Uterus (tissue), 2 donors: ENCODE results near the gene ATAD3C.
"Not testable (repeated sequence)": the region's sequence is repeated elsewhere in the genome, so short reads cannot be mapped to it uniquely, and the experiment has no call there.

Source experiments
- POLR2A ChIP-seq, 2 donors: fragments of 450-650 bp; IDR thresholded peaks; one replicate each; pipeline ENCODE4 v1.6.1; 2016; ENCODE audit warnings: antibody characterized with exemption in 2 of 2, mild to moderate bottlenecking in 1 of 2, moderate library complexity in 1 of 2
- TF ChIP-seq, protein P1 (sequence below), 4 experiments: fragments of 200-600 bp in 2 of 4; fragments of 450-650 bp in 2 of 4; sonication (generic) in 2 of 4; IDR thresholded peaks; one replicate each; pipeline ENCODE4 v1.5.1; 2016 to 2019; ENCODE audit warnings: antibody characterized with exemption in 4 of 4, mild to moderate bottlenecking in 2 of 4, moderate library complexity in 1 of 4

DNA sequence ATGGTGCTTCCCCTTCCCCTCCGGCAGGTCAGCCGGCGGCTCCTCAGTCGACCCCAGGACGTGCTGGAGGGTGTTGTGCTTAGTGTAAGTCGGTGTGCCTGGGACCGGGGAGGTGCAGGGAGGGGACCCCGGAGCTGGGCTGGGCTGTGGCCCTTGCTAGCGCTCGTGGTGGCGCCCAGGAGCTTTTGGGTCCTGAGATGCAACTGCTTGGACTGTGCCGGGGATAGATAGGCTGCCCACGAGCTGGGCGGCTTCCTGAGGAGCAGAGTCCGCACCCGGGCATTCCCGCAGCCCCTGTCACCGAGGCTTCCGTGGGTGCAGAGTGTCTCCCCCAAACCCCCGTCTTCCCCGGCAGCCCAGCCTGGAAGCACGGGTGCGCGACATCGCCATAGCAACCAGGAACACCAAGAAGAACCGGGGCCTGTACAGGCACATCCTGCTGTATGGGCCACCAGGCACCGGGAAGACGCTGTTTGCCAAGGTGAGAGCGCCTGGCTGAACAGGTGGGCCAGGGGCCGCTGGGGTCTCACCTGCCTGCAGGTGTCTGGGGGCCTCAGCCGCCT, 36.3 kb downstream of the ATAD3C start:
- TF ChIP-seq, protein P1, sequence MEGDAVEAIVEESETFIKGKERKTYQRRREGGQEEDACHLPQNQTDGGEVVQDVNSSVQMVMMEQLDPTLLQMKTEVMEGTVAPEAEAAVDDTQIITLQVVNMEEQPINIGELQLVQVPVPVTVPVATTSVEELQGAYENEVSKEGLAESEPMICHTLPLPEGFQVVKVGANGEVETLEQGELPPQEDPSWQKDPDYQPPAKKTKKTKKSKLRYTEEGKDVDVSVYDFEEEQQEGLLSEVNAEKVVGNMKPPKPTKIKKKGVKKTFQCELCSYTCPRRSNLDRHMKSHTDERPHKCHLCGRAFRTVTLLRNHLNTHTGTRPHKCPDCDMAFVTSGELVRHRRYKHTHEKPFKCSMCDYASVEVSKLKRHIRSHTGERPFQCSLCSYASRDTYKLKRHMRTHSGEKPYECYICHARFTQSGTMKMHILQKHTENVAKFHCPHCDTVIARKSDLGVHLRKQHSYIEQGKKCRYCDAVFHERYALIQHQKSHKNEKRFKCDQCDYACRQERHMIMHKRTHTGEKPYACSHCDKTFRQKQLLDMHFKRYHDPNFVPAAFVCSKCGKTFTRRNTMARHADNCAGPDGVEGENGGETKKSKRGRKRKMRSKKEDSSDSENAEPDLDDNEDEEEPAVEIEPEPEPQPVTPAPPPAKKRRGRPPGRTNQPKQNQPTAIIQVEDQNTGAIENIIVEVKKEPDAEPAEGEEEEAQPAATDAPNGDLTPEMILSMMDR (IDR thresholded peaks at IDR 0.05): not testable (repeated sequence)
- not testable (repeated sequence) for TF ChIP-seq POLR2A (IDR thresholded peaks at IDR 0.05)
